HG02678 (cell line): ENCODE measurements around the gene GIGYF1.
"Not testable (repeated sequence)": the region's sequence is repeated elsewhere in the genome, so short reads cannot be mapped to it uniquely, and the experiment has no call there.

ENCODE experiments used
- ATAC-seq: cut with Tn5 transposase; IDR thresholded peaks from one replicate; pipeline ENCODE4 v1.9.1; 2021; ENCODE audit warnings: mild to moderate bottlenecking, moderate library complexity; ENCODE audit not compliant: unreplicated experiment

The GIGYF1 gene

GRCh38 chr7:100711369-100711768, 17.3 kb upstream of the GIGYF1 start:
- ATAC-seq: no peak

- ATAC-seq: no peak
Observed at GRCh38 chr7:100710452-100710851, 16.4 kb upstream of the GIGYF1 start.

GRCh38 chr7:100708395-100708794, 14.3 kb upstream of the GIGYF1 start:
- no peak for ATAC-seq

GRCh38 chr7:100706672-100707311, 12.7 kb upstream of the GIGYF1 start:
- no peak for ATAC-seq

DNA sequence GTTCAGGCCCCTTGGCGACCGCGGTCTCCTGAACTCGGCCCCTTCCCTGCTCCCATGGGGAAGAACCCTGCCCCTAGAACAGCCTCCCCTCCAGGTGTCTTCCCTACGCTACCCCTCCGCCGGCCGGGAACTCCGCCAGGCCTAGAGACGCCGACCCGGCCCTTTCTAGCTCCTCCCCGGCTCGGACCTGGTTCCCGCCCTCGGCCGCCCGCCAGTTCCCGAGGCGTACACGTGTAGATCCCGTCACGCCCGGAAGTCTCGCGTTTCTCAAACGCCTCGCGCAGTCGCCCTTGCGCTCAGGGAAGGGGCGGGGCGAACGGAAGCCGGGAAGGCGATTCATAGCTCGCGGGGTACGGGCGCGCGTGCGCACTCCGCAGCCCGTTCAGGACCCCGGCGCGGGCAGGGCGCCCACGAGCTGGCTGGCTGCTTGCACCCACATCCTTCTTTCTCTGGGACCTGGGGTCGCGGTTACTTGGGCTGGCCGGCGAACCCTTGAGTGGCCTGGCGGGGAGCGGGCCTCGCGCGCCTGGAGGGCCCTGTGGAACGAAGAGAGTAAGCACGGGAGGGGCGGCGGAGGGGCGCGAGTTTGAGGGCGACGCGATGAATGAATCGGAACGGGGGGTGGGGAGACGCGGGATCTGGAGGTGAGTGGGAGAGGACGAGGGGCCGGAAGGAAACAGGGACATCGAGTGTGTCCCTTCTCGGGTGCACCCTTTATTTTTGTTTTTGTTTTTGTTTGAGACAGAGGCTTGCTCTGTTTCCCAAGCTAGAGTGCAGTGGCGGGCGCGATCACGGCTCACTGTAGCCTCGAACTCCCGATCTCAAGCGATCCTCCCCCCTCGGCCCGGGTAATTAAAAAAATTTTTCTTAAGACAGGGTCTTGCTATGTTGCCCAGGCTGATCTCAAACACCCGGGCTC, 12.0 kb upstream of the GIGYF1 start, which contains the start of gene POP7:
Gene POP7, plus strand, starts transcription at position 369 of the 919 bp plus-strand sequence. CDS start 710 bp downstream, outside the sequence.
- peak; percentile 91 for ATAC-seq

DNA sequence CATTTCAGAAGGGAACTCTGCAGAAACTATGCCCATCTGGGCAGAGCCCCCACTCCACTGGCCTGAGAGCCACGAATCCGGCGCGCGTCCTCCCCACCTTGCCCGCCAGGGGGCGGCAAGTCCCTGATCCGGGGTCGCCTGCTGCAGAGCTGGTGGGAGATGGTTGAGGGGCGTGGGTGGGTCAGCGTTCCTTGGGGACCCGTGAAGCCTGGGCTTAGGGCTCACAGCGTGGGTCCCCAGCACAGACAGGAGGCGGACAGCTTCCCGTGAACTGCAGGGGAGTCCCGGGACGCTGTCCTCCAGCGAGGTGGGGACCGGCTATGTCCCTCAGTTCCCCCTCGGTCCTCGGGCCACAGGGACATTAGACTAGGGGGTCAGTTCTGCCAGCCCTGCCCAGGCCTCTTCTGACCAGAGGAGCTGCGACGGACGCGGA, 11.3 kb upstream of the GIGYF1 start:
- ATAC-seq: peak; percentile 57

DNA sequence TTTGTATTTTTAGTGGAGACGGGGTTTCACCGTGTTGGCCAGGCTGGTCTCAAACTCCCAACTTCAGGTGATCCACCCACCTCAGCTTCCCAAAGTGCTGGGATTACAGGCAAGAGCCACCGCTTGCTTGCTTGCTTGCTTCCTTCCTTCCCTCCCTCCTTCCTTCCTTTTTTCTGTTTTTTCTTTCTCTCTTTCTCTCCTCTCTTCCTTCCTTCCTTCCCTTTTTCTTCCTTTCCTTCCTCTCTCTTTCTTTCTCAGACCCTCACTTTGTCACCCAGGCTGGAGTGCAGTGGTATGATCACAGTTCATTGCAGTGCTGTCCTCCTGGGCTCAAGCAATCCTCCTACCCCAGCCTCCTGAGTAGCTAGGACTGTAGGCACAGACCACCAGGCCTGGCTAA, 7.0 kb upstream of the GIGYF1 start:
- ATAC-seq: not testable (repeated sequence)

- no peak for ATAC-seq
Observed at GRCh38 chr7:100699018-100699417, 5.0 kb upstream of the GIGYF1 start.

- no peak for ATAC-seq
Observed at GRCh38 chr7:100696123-100696521, 2.1 kb upstream of the GIGYF1 start.

DNA sequence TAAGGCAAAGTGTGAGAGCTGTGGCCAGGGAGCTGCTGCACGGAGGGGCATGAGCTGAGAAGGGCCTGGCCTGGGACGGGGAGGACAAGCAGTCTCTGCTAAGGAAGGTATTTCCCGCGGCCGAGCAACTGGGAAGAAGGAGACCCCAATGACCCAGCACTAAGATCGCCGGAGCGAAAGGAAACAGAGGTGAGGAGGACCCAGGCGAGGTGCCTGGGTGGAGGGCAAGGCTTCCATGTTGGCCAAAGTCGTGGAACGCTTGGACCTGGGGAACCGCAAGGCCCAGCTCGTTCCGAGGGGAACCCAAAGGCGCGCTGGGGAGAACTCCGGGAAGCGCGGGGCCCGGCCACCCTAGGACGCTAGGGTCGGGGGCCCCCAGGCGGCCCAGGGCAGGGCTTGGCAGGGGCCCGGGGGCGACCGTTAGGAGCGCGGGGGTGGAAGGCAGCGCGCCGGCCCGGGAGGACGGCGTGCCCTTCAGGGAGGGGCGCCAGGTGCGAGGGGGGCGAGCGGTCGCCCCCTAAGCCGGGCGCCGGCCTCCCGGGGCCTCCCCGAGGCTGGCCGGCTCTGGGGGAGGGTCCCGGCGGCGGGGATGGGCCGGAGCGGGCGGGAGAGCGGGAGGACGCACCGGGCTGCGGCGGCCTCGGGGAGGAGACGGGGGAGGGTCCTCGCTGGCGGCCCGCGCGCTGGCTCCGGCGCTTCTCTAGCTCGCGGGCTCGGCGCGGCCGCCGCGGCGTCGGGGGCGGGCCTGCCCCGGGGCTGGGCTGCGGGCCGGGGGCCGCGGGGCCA, 545 bp downstream of the GIGYF1 start:
- peak; percentile 7 for ATAC-seq

DNA sequence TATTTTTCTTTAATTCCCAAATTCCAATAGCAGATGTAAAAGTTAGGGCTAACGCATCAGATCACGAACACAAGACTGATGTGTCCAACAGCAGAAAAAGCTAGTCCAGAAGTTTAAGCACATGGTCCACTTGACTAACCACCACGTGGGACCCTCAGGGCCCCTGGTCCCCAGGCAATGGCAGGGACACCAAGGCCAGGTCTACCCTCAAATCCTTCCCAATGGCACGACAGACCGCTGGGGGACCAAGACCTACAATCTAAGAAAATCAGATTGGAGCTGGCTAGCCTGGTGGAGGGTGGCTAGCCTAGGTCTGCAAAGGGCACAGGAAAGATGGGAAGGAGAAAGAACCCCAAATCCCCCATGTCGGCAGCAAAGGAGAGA, 1.5 kb downstream of the GIGYF1 start:
- ATAC-seq: no peak

- ATAC-seq: no peak
Observed at GRCh38 chr7:100691676-100692577, 2.1 kb downstream of the GIGYF1 start.

- no peak for ATAC-seq
Observed at GRCh38 chr7:100689230-100690135, 4.6 kb downstream of the GIGYF1 start.

DNA sequence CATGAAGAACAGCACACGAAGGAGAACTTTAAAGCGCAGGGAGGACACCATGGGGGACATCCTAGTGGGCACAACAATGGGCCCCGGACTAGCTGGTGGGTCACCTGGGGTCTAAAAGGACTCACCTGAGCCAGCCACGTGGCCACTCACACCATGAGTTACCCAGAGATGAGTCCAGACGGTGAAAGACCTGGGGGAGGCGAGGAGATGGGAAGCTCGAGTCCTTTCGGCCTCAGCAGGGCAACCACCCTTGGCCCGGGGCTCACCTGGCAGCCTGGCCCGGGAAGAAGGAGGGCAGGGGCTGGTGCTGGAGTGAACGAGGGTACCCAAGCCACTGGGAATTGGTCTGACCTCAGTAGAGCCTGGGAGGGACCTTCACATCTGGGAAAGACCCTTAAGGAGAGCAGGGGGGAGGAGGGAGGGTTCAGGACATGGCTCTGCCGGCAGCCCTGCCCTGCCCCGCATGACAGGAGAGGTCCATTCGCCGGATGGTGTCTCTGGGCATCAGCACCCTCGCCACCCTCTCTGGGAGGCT, 5.7 kb downstream of the GIGYF1 start:
- ATAC-seq: no peak

GRCh38 chr7:100687751-100688300, 6.2 kb downstream of the GIGYF1 start:
- ATAC-seq: no peak

- ATAC-seq: no peak
Observed at GRCh38 chr7:100687261-100687660, 6.8 kb downstream of the GIGYF1 start.

GRCh38 chr7:100686822-100687211, 7.2 kb downstream of the GIGYF1 start:
- no peak for ATAC-seq

GRCh38 chr7:100686201-100686821, 7.7 kb downstream of the GIGYF1 start:
- no peak for ATAC-seq
